CD8-positive, alpha-beta memory T cell (primary cell): Measurements from ENCODE around the gene AOPEP. TPM values are rescaled to one million over a fixed set of nuclear protein-coding genes. Genes with fewer than 3 reads are reported as not detected.

ENCODE experiments used
- CTCF ChIA-PET: fragments of 350-600 bp; sonication (Branson Sonifier 250); formaldehyde crosslinking; loops from one replicate; lab custom pipeline; 2021; ENCODE audit warnings: antibody characterized with exemption; lab: Charles Lee
- POLR2A ChIA-PET: fragments of 350-600 bp; sonication (Branson Sonifier 250); formaldehyde crosslinking; loops from one replicate; lab custom pipeline; 2021; ENCODE audit warnings: antibody characterized with exemption; lab: Charles Lee
- DNase-seq, 5 donors: peaks; one replicate each; pipeline versions ENCODE4 v3.0.0 to v3.0.0-alpha.2; 2020 to 2022; ENCODE audit warnings: mixed read lengths in 1 of 5
- H3K27ac ChIP-seq: one replicate; pipeline ENCODE4 v1.7.0; 2013; ENCODE audit warnings: low read depth, mild to moderate bottlenecking, low read length, moderate library complexity
- H3K27me3 ChIP-seq: 2 replicates; pipeline ENCODE4 v1.7.0; 2013; ENCODE audit warnings: low read length, mild to moderate bottlenecking; ENCODE audit not compliant: insufficient read depth, poor library complexity, severe bottlenecking
- H3K36me3 ChIP-seq: 2 replicates; pipeline ENCODE4 v1.7.0; 2013; ENCODE audit warnings: mild to moderate bottlenecking, low read length, moderate library complexity; ENCODE audit not compliant: insufficient read depth
- H3K4me1 ChIP-seq: 2 replicates; pipeline ENCODE4 v1.7.0; 2013; ENCODE audit warnings: mild to moderate bottlenecking, low read length, moderate library complexity; ENCODE audit not compliant: insufficient read depth
- H3K4me3 ChIP-seq: 2 replicates; pipeline ENCODE4 v1.7.0; 2013; ENCODE audit warnings: mild to moderate bottlenecking, low read length
- H3K9me3 ChIP-seq: 2 replicates; pipeline ENCODE4 v1.7.0; 2013; ENCODE audit warnings: mild to moderate bottlenecking, low read length
- H3K27ac Mint-ChIP-seq, 8 donors: one replicate each; pipeline ENCODE4 v1.8.0; 2020 to 2021; ENCODE audit warnings: mixed read lengths in 8 of 8, mild to moderate bottlenecking in 6 of 8, inconsistent platforms in 3 of 8, moderate library complexity in 3 of 8
- H3K27me3 Mint-ChIP-seq, 2 donors: one replicate each; pipeline ENCODE4 v1.8.0; 2020 to 2021; ENCODE audit warnings: mixed read lengths in 2 of 2, mild to moderate bottlenecking in 1 of 2, moderate library complexity in 1 of 2
- H3K36me3 Mint-ChIP-seq, 3 donors: one replicate each; pipeline ENCODE4 v1.8.0; 2020 to 2021; ENCODE audit warnings: mixed read lengths in 3 of 3, inconsistent platforms in 1 of 3, mild to moderate bottlenecking in 1 of 3
- H3K4me1 Mint-ChIP-seq, 3 donors: one replicate each; pipeline ENCODE4 v1.8.0; 2020 to 2021; ENCODE audit warnings: mixed read lengths in 3 of 3, inconsistent platforms in 1 of 3, mild to moderate bottlenecking in 1 of 3
- H3K4me3 Mint-ChIP-seq, 7 donors: one replicate each; pipeline ENCODE4 v1.8.0; 2020 to 2021; ENCODE audit warnings: mixed read lengths in 7 of 7, mild to moderate bottlenecking in 6 of 7, moderate library complexity in 4 of 7, inconsistent platforms in 2 of 7
- H3K9me3 Mint-ChIP-seq, 5 donors: one replicate each; pipeline ENCODE4 v1.8.0; 2020 to 2022; ENCODE audit warnings: mixed read lengths in 5 of 5, mild to moderate bottlenecking in 3 of 5, moderate library complexity in 2 of 5, inconsistent platforms in 1 of 5
- polyA plus RNA-seq: library from polyadenylated mRNA; unstranded; fragments of 300-500 nt; fragmentation: Illumina TruSeq; gene quantifications from one replicate; pipeline ENCODE4 v1.2.3, GENCODE V29; 2021
- total RNA-seq, 2 experiments: library from RNA; stranded (reverse); gene quantifications; one replicate each; pipeline ENCODE4 v1.2.3, GENCODE V29; 2021

The AOPEP gene
- total and polyA plus RNA-seq, 3 experiments from 2014 or later = 4.2 to 7.1 (median 6.9) TPM

DNA sequence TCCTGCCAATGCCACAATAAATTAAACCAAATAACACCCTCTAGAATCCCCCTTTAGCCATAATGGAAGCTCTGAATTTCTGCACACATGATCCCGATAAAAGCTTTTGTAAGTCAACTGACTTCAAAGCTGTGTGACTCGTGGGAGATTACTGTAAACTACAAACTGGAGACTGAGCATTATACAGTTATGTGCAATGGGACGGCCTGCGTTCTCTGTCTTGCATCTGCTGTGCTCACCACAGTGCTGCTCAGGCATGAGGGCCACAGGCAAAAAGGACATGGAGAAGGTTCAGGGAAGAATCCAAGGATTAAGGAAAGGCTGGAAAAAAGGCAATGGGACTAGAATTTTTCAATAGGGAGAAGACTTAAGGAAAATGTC lies 406.8 kb downstream of the AOPEP start:
- Mint-ChIP-seq H3K9me3 (no peaks in the 10 kb centered on the region), H3K4me3 (no peak overlapping the region), H3K4me1 (peaks cover 0 to 4% (median 3%) of the 10 kb centered on the region in 3 donors), H3K36me3 (peaks cover 3 to 8% (median 5%) of the 10 kb centered on the region in 3 donors), H3K27ac (no peak overlapping the region), H3K27me3 (no peaks in the 10 kb centered on the region)
- ChIA-PET POLR2A (no interaction called here), CTCF (interaction anchor here (8.9 kb wide), 1 partner anchor 452 kb away, joined by 102 read pairs; no protein-coding TSS in a partner anchor)
- Histone ChIP-seq H3K4me1 (no peaks in the 10 kb centered on the region), H3K9me3 (no peaks in the 10 kb centered on the region), H3K27me3 (no peaks in the 10 kb centered on the region), H3K4me3 (no peak overlapping the region), H3K27ac (no peak overlapping the region), H3K36me3 (no peaks in the 10 kb centered on the region)
- DNase-seq = no peak

DNA sequence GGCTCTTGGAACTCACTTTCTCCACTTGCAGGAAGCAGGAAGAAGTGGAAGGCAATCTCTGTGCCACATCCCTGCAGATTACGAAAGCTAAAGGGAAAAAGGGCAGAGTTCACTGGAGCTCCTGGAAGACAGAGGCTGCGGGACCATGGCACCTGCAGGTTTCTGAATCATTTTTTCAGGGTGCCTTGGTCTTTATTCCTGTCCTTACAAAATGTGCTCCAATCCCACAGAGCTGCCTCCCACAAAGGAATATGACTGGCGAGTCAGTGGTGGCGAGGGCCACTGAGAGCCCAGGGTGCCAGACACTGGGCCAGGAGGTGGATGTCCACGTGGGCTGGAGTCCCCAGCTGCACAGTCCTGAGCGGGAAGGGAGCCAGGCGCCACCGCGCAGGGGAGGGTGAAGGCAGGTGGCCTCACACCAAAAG lies 408.0 kb downstream of the AOPEP start:
- peaks cover 3 to 8% (median 5%) of the 10 kb centered on the region in 3 donors for H3K36me3 Mint-ChIP-seq
- Histone ChIP-seq H3K9me3 (no peaks in the 10 kb centered on the region), H3K36me3 (no peaks in the 10 kb centered on the region), H3K4me3 (no peak overlapping the region), H3K27me3 (no peaks in the 10 kb centered on the region), H3K4me1 (no peaks in the 10 kb centered on the region), H3K27ac (no peak overlapping the region)
- ChIA-PET CTCF (interaction anchor here (0.9 to 1.6 kb wide), 2 partner anchors 453 to 465 kb away, joined by 3 to 6 read pairs; no protein-coding TSS in a partner anchor), POLR2A (no interaction called here)
- no peaks in the 10 kb centered on the region for H3K9me3 Mint-ChIP-seq
- peaks cover 0 to 4% (median 3%) of the 10 kb centered on the region in 3 donors for H3K4me1 Mint-ChIP-seq
- DNase-seq = no peak
- no peak overlapping the region for H3K27ac Mint-ChIP-seq
- no peaks in the 10 kb centered on the region for H3K27me3 Mint-ChIP-seq
- no peak overlapping the region for H3K4me3 Mint-ChIP-seq

- Histone ChIP-seq H3K4me1 (no peaks in the 10 kb centered on the region), H3K9me3 (no peaks in the 10 kb centered on the region), H3K27ac (no peak overlapping the region), H3K4me3 (no peak overlapping the region), H3K27me3 (no peaks in the 10 kb centered on the region), H3K36me3 (no peaks in the 10 kb centered on the region)
- Mint-ChIP-seq H3K4me3 (no peak overlapping the region), H3K9me3 (no peaks in the 10 kb centered on the region), H3K36me3 (peaks cover 3 to 8% (median 5%) of the 10 kb centered on the region in 3 donors), H3K27ac (no peak overlapping the region), H3K4me1 (peaks cover 0 to 4% (median 3%) of the 10 kb centered on the region in 3 donors), H3K27me3 (no peaks in the 10 kb centered on the region)
- DNase-seq = no peak
- CTCF ChIA-PET = interaction anchor here (1.5 to 2.5 kb wide), 2 partner anchors 455 to 467 kb away, joined by 4 to 9 read pairs; no protein-coding TSS in a partner anchor
- POLR2A ChIA-PET = no interaction called here
Measured at GRCh38 chr9:95135756-95136155, 409.3 kb downstream of the AOPEP start.

Other genes starting within 250 kb of the AOPEP start
- gene PCAT7, start 171.6 kb upstream of the AOPEP start, total RNA-seq = not detected
- gene PCAT7, start 171.6 kb upstream of the AOPEP start, polyA plus RNA-seq = not detected
- not detected for gene FBP2, start 132.9 kb upstream of the AOPEP start, total RNA-seq
- gene FBP2, start 132.9 kb upstream of the AOPEP start, polyA plus RNA-seq = not detected
- gene FBP1, start 87.2 kb upstream of the AOPEP start, total RNA-seq = under 1 TPM; 0.53 to 0.55 TPM
- gene FBP1, start 87.2 kb upstream of the AOPEP start, polyA plus RNA-seq = 13.3 TPM